ENCODE data around the gene PIAS4.
A peak's percentile ranks its signal among the peaks of the same experiment; 100 is the strongest.
"Not testable (repeated sequence)": the region's sequence is repeated elsewhere in the genome, so short reads cannot be mapped to it uniquely, and the experiment has no call there.

The PIAS4 gene

DNA sequence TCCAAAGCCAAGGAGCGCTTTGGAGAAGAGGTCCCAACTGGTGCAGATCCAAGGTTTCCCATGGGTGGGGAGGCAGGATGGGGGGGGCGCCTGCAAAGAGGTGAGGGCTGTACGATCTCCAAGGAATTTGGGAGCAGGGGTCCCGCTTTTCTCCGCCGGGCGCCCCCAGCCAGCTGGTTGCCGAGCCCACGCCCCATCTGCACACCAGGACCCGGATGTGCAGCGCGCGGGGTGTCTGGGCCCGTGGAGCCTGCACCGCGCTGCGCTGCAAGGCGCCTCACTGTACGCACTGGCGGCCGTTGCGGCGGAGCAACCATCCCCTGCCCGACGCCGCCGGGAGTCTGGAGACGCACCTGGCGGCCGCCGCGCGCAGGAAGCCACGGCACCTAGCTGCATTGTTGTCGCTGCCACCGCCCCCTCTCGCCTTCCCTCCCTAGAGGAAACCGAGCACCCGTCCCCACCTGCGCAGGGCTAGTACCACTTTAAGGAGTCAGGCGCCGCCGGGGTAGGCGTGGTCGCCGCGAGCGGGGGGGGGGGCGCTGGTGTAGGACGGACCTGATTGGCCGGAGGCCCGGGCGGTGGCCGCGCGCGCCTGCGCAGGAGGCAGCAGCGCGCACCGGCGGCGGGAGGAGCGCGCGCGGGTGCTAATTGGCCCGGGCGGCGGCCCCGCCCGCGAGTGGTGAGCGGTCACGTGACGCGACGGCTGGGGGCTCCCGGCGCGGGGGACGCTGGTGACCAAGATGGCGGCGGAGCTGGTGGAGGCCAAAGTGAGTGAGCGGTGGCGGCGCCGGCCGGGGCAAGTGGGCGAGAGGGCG, at the start of gene PIAS4:
TSS of gene PIAS4 (plus strand) at position 716 of the 815 bp plus-strand sequence. CDS start at position 741, 25 bp downstream.
- DNase-seq (ENCODE audit: low read depth, low spot score), result peak; percentile 91

DNA sequence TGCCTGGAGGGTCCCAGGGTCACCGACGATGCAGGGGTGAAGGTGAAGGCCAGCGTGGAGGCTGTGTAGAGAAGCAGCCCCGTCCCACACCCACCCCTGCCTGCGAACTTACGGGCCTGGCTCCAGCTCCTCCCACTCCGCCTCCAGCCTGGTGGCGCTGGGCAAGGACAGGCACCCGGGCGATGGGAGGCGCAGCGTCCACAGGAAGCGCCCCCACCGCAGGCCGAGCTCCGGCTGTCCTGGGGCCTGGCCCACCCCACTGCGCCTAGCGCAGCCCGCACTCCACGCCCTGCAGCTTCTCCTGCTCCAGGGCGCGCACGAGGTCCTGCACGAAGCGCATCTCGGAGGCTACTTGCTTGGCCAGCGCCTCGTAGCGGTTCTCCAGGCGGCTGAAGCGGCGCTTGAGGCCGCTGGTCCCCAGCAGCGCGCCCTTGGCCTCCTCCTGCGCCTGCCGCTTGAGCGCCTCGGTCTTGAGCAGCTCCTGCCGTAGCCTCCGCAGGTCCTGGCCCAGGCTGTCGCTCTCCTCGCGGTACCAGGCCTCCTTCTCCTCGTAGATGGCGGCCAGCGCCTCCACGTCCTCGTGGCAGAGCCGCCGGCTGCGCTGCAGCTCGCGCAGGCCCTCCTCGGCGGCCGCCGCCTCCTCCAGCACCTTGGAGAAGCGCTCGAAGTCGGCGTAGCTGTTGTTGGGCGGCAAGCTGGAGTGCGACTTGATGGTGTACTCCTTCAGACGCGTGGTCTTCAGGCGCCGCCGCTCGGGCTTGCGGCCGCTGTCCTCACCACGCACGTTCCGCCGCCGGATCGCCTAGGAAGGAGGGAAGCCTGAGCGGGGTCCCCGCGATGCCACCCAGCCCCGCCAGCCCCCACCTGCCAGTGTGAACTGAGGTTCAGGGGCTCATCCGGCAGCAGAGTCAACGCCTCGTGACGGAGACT, 48.4 kb upstream of the PIAS4 start:
- no peak for DNase-seq (ENCODE audit: low read depth, low spot score)

GRCh38 chr19:3959766-3960131, 47.8 kb upstream of the PIAS4 start:
- no peak for DNase-seq (ENCODE audit: low read depth, low spot score)

DNA sequence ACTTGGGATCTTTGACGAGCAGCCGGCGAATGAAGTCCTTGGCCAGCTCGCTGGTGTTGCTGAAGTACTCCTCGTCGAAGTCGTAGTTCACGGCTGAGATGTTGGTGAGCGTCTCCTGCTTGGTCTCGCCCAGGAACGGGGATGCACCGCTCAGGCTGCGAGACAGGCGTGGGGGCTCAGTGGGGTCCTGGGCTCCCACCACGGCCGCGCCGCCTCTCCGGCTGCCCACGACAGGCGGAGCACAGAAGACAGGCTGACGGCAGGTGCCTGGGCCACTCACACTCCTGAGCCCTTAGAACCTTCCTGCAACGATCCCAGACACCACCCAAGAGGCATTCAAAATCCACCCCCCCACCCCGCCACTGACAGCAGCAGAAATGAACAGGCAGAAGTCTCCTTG, 46.5 kb upstream of the PIAS4 start:
- no peak for DNase-seq (ENCODE audit: low read depth, low spot score)

DNA sequence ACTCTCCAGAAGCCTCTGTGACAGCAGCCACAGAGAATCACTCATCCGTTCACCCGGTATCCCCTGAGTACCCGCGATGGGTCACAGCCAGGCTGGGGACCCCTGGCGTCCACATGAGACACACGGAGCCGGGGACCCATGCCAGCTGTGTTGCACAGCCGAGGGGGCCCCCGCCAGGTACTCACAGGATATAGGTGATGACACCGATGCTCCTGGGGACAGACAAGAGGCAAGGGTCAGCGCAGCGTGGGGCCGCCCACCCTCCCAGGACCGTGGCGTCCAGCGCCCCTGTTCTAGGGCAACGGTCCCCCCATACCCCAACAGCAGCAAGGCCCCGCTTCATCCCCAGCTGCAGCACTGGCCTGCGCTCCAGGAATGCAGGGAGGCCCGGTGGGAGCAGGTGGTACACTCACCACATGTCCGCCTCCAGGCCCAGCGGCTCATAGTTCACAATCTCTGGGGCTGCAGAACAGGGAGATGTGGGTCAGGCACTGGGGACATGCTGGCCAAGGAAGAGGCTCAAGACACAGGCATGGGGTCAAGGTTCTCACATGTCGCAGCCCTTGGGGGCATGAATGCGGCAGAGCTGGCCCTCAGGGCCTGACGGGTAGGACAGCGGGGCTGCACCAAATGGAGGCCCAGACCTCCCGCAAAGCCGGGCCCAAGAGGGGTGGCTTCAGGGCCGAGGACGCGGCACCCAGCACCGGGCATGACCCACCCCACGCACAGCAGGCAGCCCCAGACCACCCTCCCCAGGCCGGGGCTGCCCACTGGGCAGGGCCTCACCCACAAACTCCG, 43.9 kb upstream of the PIAS4 start:
- DNase-seq (ENCODE audit: low read depth, low spot score), result no peak

DNA sequence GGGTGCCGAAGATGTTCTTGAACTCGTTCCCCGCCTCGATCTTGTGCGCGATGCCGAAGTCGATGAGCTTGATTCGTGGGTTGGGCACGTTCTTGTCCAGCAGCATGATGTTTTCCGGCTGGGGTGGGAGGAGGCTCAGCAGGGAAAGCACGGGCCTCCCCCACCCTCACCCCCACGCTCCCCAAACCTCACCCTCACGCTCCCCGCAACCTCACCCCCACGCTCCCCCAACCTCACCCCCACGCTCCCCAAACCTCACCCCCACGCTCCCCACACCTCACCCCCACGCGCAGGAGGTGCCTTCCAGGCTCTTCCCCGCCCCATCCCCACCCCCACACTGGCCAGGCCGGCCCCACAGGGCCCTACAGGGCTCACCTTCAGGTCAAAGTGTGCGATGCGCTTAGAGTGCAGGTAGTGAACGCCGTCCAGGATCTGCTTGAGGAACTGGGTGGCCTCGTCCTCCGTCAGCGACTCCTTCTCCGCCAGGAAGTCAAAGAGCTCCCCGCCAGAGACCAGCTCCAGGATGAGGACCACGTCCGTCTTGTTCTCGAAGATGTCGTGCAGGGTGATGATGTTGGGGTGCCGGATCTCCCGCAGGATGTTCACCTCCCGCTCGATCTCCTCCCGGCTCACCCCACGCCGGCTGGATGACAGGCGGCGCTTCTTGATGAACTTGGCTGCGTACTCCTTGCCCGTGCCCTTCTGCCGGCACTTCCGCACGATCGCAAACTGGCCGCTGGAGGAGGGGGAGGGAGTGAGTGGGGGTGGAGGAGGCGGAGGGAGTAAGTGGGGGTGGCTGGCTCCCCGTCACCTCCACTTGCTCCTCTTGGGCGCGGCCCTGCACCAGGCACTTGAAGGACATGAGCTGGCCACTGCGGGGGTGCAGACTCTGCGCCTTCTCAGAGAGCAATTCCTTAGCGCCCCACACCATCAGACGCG, 43.0 kb upstream of the PIAS4 start:
- DNase-seq (ENCODE audit: low read depth, low spot score), result no peak

- no peak for DNase-seq (ENCODE audit: low read depth, low spot score)
Measured at GRCh38 chr19:3966051-3967017, 41.2 kb upstream of the PIAS4 start.

DNA sequence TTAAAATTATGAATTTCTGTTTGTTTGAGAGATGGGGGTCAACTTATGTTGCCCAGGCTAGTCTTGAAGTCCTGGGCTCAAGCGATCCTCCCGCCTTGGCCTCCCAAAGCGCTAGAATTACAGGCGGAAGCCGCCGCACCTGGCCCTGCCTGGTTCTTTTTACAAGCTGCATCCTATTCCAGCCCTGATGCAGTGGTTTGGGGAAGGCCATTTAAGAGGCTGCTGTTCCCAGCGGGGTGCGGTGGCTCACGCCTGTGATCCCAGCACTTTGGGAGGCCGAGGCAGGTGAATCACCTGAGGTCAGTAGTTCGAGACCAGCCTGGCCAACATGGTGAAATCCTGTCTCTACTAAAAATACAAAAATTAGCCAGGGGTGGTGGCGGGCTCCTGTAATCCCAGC, 39.6 kb upstream of the PIAS4 start:
- DNase-seq (ENCODE audit: low read depth, low spot score), result not testable (repeated sequence)

DNA sequence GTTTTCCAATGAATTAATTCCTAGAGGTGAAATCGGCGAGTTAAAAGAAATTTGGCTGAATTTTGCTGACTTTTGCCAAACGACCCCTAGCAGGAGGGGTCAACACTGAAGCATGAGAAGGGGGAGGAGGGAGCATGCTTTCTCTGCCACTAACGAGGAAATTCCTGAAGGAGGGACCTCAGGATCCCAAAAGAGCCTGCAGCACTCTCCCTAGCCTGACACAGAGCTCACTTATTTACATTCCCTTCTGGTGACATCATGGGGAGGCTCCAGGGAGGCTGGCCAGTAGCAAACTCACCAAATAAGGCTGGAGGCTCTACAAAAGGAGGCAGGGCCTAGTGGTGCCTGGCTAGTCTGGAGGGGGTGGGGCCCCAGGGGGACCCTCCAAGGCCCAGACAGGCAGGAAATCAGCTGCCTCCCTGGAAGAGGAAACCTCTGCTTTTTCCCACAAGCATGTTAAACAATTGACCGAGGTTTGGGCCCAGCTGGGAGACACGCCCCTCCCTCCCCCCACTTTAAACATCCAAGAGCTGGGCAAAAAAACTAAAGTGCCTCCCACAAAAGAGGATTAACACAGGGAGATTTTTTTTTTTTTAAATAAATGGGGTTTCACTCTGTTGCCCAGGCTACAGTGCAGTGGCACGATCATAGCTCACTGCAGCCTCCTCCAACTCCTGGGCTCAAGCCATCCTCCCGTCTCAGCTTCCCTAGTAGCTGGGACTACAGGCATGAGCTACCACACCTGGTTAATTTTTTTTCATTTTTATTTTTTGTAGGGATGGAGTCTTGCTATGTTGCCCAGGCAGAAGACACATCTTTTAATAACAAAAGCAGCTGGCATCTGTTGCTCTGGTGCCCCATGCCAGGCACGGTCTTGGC, 38.7 kb upstream of the PIAS4 start:
- no peak for DNase-seq (ENCODE audit: low read depth, low spot score)

- no peak for DNase-seq (ENCODE audit: low read depth, low spot score)
Measured at GRCh38 chr19:3969435-3970312, 37.9 kb upstream of the PIAS4 start.

- DNase-seq (ENCODE audit: low read depth, low spot score), result no peak
Measured at GRCh38 chr19:3970313-3970807, 37.2 kb upstream of the PIAS4 start.

GRCh38 chr19:3970808-3971598, 36.5 kb upstream of the PIAS4 start, which contains the start of gene DAPK3:
Gene DAPK3, minus strand, starts transcription at chr19:3971099. Its CDS starts 1,364 bp downstream, at chr19:3969735.
- DNase-seq (ENCODE audit: low read depth, low spot score), result peak; percentile 89

GRCh38 chr19:3975144-3975543, 32.4 kb upstream of the PIAS4 start:
- no peak for DNase-seq (ENCODE audit: low read depth, low spot score)

DNA sequence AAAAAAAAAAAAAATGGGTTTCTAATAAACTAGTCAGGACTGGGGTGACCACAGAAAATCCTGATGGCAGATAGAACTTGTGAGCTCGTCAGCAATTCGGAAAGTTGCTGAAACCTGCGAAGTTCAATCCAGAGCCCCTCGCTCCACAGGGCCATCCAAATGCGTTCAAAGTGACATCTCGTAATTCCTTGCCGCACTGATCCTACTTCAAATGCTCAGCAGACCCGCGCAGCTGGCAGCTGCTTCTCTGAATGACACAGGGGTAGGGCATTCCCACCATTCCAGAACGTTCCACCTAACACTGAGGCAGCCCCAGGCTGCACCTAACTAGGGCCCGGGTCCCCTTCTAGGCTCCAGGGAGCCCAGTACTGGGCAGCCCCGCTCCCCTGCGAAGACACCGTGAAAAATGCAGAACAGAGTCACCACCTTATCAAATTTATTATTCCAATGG, 31.9 kb upstream of the PIAS4 start:
- DNase-seq (ENCODE audit: low read depth, low spot score), result no peak

GRCh38 chr19:3976495-3977241, 30.9 kb upstream of the PIAS4 start:
- DNase-seq (ENCODE audit: low read depth, low spot score), result no peak
